K562 (cell line): ENCODE measurements around the gene KLHDC10. TPM values are rescaled to one million over a fixed set of nuclear protein-coding genes. Genes with fewer than 3 reads are reported as not detected.

Source experiments
- ARID4B ChIP-seq: sonication (generic); formaldehyde crosslinking; IDR thresholded peaks from 2 replicates; pipeline ENCODE4 v1.8.0; 2022; ENCODE audit warnings: mild to moderate bottlenecking, missing genetic modification reagents
- CC2D1A ChIP-seq: fragments of 450-650 bp; IDR thresholded peaks from 2 replicates; pipeline ENCODE4 v1.6.1; 2017; ENCODE audit warnings: mild to moderate bottlenecking
- HMGXB4 ChIP-seq: sonication (generic); formaldehyde crosslinking; IDR thresholded peaks from 2 replicates; pipeline ENCODE4 v1.8.1; 2023; ENCODE audit warnings: mild to moderate bottlenecking, missing genetic modification reagents
- ID3 ChIP-seq, 2 experiments: fragments of 250-450 bp in 1 of 2; fragments of 450-650 bp in 1 of 2; sonication (Bioruptor Pico) in 1 of 2; IDR thresholded peaks; 2 replicates each; pipeline versions ENCODE4 v1.6.1 to v1.8.0; 2016 to 2021; ENCODE audit warnings: mild to moderate bottlenecking in 2 of 2, moderate library complexity in 2 of 2, missing compliant biosample characterization in 1 of 2, missing genetic modification characterization in 1 of 2
- L3MBTL2 ChIP-seq: fragments of 450-650 bp; IDR thresholded peaks from 2 replicates; pipeline ENCODE4 v1.6.1; 2016; ENCODE audit warnings: mild to moderate bottlenecking, moderate library complexity
- NCOA2 ChIP-seq, 2 experiments: fragments of 450-650 bp; IDR thresholded peaks; 2 replicates each; pipeline ENCODE4 v1.6.1; 2018; ENCODE audit warnings: mild to moderate bottlenecking in 2 of 2, moderate library complexity in 1 of 2; ENCODE audit not compliant: partially characterized antibody in 2 of 2
- NR0B1 ChIP-seq: fragments of 450-650 bp; IDR thresholded peaks from one replicate; pipeline ENCODE4 v1.6.1; 2018; ENCODE audit warnings: mild to moderate bottlenecking, moderate library complexity; ENCODE audit not compliant: partially characterized antibody
- PPARD ChIP-seq: fragments of 250-450 bp; sonication (Bioruptor Pico); IDR thresholded peaks from 2 replicates; pipeline ENCODE4 v1.8.0; 2022; ENCODE audit warnings: inconsistent platforms, mild to moderate bottlenecking, moderate library complexity
- SRF ChIP-seq, 2 experiments: fragments of 250-450, 450-650 bp in 1 of 2; sonication (Bioruptor Pico) in 1 of 2; sonication (generic) in 1 of 2; formaldehyde crosslinking; IDR thresholded peaks; 2 replicates each; pipeline versions ENCODE4 v1.5.0 to v1.5.1; 2020 to 2022; ENCODE audit warnings: mild to moderate bottlenecking in 1 of 2, missing genetic modification reagents in 1 of 2
- TSC22D4 ChIP-seq: fragments of 450-650 bp; IDR thresholded peaks from 2 replicates; pipeline ENCODE4 v1.6.1; 2016; ENCODE audit warnings: missing genetic modification characterization, missing biosample characterization, control low read depth
- ZNF282 ChIP-seq: sonication (generic); formaldehyde crosslinking; IDR thresholded peaks from 2 replicates; pipeline ENCODE4 v1.8.1; 2023; ENCODE audit warnings: missing genetic modification reagents
- ZNF395 ChIP-seq: fragments of 200-800 bp; sonication (Bioruptor generic); IDR thresholded peaks from 2 replicates; pipeline ENCODE4 v1.6.1; 2017; ENCODE audit warnings: missing genetic modification characterization, missing compliant biosample characterization
- ZNF507 ChIP-seq: conservative IDR thresholded peaks from 2 replicates; pipeline ENCODE4 v1.6.1; 2017; ENCODE audit warnings: missing genetic modification characterization, missing compliant biosample characterization
- polyA plus RNA-seq, 8 experiments: library from polyadenylated mRNA; depleted of rRNA in 4 of 8; stranded (reverse) in 5 of 8; unstranded in 3 of 8; fragments of >200 nt; fragmentation: Nextera tagmentation in 2 of 8; fragmentation: Illumina TruSeq in 1 of 8; extraction: Ambion mirVana in 2 of 8; extraction: Trizol in 1 of 8; gene quantifications; 2 replicates each; pipeline versions ENCODE4 v1.2.1 to v1.2.3, GENCODE V29; 2011 to 2014; ENCODE audit warnings: inconsistent platforms in 1 of 8, missing spikeins in 1 of 8
- total RNA-seq, 7 experiments: library from RNA; depleted of rRNA in 6 of 7; stranded (reverse); fragments of >200 nt in 6 of 7; fragmentation: Illumina TruSeq in 2 of 7; extraction: Trizol in 2 of 7; gene quantifications; 2 replicates each; pipeline versions ENCODE4 v1.2.1 to v1.2.3, GENCODE V29; 2011 to 2021; ENCODE audit warnings: low replicate concordance in 1 of 7
- TF ChIP-seq, protein P1 (sequence below): fragments of 450-650 bp; IDR thresholded peaks from 2 replicates; pipeline ENCODE4 v1.7.0; 2016; ENCODE audit warnings: borderline replicate concordance

The KLHDC10 gene
- total and polyA plus RNA-seq, 9 of the 15 experiments (the other 6 are each of a cell fraction or from before 2014, with no cell fraction given) = 9.8 to 80.5 (median 31.4) TPM

GRCh38 chr7:130154501-130155317, 84.4 kb downstream of the KLHDC10 start (continued):
- TF ChIP-seq HMGXB4 (CRISPR knock-in tag) (0 out of 2 replicates have a peak, but pooled peaks have one; percentile 28), L3MBTL2 (0 out of 2 replicates have a peak, but pooled peaks have one; percentile 19), NR0B1 (no peak), PPARD (CRISPR knock-in tag) (no peak), CC2D1A (no peak), NCOA2 (IDR thresholded peaks at IDR 0.05; ENCODE audit: partially characterized antibody in 2 of 2) (no peak), TSC22D4 (no peak), ZNF507 (tag) (no peak), ZNF395 (no peak), SRF (CRISPR knock-in tag; IDR thresholded peaks at IDR 0.05) (no peak), ZNF282 (CRISPR knock-in tag) (peak; percentile 55; the same call in 1 of the 2 replicates), ARID4B (CRISPR knock-in tag) (no peak), ID3 (CRISPR knock-in tag; IDR thresholded peaks at IDR 0.05) (no peak), ID3 (tag; IDR thresholded peaks at IDR 0.05) (no peak)
- TF ChIP-seq, protein P1, sequence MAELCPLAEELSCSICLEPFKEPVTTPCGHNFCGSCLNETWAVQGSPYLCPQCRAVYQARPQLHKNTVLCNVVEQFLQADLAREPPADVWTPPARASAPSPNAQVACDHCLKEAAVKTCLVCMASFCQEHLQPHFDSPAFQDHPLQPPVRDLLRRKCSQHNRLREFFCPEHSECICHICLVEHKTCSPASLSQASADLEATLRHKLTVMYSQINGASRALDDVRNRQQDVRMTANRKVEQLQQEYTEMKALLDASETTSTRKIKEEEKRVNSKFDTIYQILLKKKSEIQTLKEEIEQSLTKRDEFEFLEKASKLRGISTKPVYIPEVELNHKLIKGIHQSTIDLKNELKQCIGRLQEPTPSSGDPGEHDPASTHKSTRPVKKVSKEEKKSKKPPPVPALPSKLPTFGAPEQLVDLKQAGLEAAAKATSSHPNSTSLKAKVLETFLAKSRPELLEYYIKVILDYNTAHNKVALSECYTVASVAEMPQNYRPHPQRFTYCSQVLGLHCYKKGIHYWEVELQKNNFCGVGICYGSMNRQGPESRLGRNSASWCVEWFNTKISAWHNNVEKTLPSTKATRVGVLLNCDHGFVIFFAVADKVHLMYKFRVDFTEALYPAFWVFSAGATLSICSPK = no peak
